Activated naive CD4-positive, alpha-beta T cell treated with anti-CD3 and anti-CD28 coated beads, Interleukin-2, amount 50 U/mL, for 72 hours (primary cell): Measurements from ENCODE around the gene WARS2. TPM values are rescaled to one million over a fixed set of nuclear protein-coding genes. Genes with fewer than 3 reads are reported as not detected.

Experiments
- ATAC-seq, 2 donors: fragments of 150-1000 bp; cut with Tn5 transposase; 2 replicates each; pipeline ENCODE4 v1.10.0; 2021; ENCODE audit warnings: mild to moderate bottlenecking in 2 of 2, moderate library complexity in 2 of 2
- DNase-seq, 2 donors: peaks; one replicate each; pipeline ENCODE4 v3.0.0; 2021 to 2022; ENCODE audit warnings: low spot score in 2 of 2
- H3K27ac Mint-ChIP-seq, 2 donors: one replicate each; pipeline ENCODE4 v1.8.0; 2022; ENCODE audit warnings: mild to moderate bottlenecking in 2 of 2, mixed read lengths in 2 of 2
- H3K36me3 Mint-ChIP-seq, 2 donors: one replicate each; pipeline ENCODE4 v1.8.0; 2022; ENCODE audit warnings: mixed read lengths in 2 of 2
- H3K9me3 Mint-ChIP-seq, 2 donors: one replicate each; pipeline ENCODE4 v1.8.0; 2022; ENCODE audit warnings: mixed read lengths in 2 of 2
- total RNA-seq, 2 donors: library from RNA; stranded (reverse); gene quantifications; one replicate each; pipeline ENCODE4 v1.2.3, GENCODE V29; 2022

The WARS2 gene
- total RNA-seq, 2 donors from 2014 or later: 19.2 to 22.5 TPM

DNA sequence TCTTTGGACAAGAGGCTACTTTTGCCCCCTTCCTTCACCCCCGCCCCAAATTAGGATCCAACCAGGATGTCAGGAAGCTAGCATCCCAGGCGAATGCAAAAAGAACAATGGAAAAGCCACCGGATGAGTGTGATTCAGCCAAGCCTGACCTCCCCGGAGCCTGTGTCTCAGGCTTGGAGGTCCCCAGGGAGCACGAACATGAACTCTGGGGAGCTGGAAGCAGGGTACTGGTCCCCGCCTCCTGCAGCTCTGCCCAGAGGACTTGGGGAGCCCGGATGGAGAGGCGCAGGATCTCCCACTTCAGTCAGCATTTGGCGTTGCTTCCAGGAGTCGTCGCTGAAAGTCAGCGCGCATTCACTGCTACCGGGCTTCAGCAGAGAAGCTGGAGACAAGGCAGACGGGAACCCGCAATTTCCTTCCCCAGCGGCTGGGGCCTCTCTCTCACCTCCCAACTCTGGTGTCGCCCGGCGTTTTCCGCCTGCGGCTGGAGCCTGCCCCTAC lies 150.5 kb downstream of the WARS2 start:
- ATAC-seq: no peak
- peaks cover 50 to 56% of the 10 kb centered on the region in 2 donors for H3K36me3 Mint-ChIP-seq
- DNase-seq: no peak
- peaks cover 4% of the 10 kb centered on the region in 2 donors for H3K9me3 Mint-ChIP-seq
- H3K27ac Mint-ChIP-seq: no peak overlapping the region

DNA sequence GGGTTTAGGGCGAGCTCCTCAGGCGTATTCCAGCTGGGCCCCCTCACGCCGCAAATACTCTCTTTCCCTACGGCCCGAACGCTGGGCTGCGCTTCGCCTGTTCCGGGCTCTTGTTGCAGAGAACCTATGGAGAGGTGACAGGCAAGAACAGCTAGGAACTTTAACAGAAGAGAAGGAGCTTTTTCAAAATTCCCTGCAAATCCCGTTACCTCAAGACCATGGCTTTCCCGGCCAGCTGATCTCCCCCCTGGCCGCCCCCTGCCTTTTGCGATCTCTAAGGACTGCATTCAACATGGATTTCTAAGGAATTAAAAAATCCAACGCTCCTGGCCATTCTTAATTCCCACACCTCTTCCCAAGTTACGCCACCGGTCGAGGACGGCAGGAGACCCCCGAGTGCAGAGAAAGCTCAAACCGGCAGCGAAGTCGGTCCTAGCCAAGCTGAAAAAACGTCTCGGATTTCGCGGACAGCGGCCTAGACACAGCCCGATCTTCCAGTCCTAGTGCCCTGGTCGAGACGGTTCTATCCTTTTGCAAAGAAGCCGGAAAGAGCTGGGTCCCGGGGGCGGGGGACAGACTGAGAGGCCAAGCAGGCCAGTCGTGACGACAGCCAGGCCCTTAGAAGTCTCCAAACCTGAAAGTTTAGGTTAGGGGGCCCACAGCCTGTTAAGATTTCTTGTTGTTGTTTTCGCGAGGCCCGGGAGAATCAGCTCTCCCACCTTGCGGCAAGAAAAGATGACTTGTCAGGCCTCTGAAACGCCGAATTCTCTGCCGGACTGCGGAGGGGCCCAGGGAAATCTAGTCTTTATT lies 151.2 kb downstream of the WARS2 start:
- ATAC-seq (no peak), DNase-seq (no peak)
- Mint-ChIP-seq H3K36me3 (peaks cover 58 to 61% of the 10 kb centered on the region in 2 donors), H3K9me3 (peaks cover 4 to 7% of the 10 kb centered on the region in 2 donors), H3K27ac (no peak overlapping the region)

DNA sequence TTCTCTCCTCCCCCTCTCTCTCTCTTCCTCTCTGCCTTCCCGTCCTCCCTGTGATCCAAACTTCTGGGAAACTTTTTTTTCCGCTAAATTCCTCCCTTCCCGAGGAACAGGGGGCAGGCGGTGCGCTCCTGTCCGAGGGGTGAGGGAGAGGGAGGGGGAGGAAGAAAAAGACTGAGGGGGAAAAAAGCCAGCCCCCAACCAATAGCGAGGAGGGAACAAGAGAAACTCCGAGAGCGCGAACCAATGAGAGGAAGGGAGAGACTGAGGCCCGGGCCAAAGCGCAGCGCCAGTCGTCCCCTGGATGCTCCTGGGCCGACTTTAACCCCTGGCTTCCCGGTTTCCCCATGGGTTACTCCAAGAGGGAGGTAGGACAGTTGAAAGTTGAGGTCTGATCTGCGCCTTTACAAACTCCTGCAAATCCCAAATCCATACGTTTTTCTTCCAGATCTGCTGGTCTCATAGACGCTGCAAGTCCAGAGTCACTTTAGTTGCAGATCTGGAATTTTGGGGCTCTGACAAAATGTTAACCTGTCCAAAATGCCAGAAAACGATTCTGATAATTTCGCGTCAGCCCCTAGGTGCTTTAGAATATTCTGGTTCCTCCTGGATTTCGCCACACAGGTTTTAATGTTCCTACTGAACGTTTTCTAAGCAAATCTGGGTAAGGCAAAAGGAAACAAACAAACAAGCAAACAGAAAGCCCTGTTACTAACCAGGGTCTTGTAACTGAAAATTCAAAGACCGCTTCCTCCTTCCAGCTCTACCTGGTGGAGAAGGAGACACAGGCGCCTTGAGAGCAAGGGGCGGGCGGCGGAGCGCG lies 152.1 kb downstream of the WARS2 start, which contains the start of gene TBX15:
TBX15 (minus strand) TSS at position 158 of the 820 bp plus-strand sequence. CDS start 548 bp downstream, outside the sequence.
- DNase-seq: no peak
- peaks cover 62% of the 10 kb centered on the region in 2 donors for H3K36me3 Mint-ChIP-seq
- no peak for ATAC-seq
- H3K9me3 Mint-ChIP-seq: peaks cover 3 to 12% of the 10 kb centered on the region in 2 donors
- H3K27ac Mint-ChIP-seq: peak within 1 kb of the TSS in 1 of 2 donors; percentile 86

DNA sequence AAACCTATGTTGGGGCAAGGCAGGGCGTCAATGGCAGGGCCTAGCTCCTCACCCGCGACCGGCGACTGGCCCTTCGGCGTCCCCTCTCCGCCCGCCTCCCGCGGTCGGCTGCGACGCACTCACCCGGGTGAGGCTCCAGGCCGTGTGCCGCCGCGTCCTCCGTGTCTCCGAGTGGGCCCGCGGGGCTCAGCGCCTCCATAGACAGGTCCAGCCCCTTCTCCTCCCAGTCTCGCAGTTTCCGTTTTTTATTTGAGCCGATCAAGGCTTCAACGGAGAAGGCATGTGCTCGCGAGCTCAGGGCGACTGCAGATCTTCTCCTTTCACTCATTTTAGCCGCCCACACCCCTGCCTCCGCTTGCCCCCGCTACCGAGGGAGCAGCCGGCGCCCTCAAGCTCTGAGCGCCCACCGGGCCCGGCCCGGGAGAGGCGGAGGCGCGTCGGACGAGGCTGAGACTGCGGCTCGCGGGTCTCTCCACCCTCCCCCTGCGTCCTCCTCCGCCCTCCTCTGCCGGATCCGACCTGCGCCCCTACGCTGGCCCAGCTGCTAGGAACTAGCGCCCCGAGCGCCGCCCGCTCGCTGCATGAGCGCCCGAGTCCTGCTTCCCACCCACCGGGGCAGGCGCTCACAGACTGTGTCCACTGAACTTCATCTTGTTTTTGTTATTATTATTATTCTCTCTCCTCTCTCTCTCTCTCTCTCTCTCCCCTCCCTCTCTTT lies 152.8 kb downstream of the WARS2 start:
- DNase-seq: no peak
- peaks cover 3 to 13% of the 10 kb centered on the region in 2 donors for H3K9me3 Mint-ChIP-seq
- peak in 1 of 2 donors; percentile 32 for ATAC-seq
- peaks cover 64 to 67% of the 10 kb centered on the region in 2 donors for H3K36me3 Mint-ChIP-seq
- H3K27ac Mint-ChIP-seq: no peak overlapping the region

DNA sequence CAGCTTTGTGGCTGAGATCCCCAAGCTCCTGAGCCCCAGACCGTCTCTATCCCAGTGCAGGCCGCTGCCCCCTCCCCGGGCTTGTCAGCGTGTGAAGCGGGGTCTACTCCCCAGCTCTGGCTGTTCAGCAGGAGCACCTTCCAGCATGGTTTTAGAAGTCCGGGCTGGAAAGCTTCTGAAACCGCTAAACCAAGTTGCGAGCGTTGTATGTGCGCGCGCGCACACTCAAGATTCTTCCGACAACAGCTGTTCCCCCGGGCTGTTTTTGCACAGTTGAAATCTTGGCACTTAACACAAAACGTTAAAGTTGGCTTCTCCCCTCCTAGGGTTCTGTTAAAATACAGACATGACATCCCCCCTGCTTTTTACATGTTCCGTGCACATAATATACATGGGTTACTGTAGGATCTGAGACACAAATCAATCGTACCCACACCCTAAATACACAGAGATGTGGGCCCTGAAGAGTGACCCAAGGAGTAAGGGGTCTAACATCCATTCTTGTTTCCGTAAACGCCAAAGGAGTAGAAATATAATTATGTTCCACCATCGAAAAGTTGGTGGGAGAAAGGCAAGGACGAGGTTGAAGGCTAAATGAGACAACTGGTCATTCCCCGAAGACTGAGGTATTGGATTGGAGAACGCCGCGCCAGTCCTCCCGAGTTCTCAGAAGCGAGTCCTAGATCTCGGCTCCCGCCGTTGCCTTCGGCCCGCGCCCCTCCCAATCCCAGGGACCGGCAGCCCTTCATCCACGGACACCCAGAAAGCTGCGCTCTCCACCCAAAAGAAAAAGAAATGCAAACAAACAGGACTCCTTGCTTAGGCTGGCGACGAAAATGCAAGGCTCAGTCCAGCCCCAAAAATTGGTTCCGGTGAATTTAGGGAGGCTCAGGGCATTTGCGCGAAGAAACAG lies 153.6 kb downstream of the WARS2 start:
- Mint-ChIP-seq H3K9me3 (peaks cover 3 to 9% of the 10 kb centered on the region in 2 donors), H3K27ac (peak overlapping the region in 1 of 2 donors; percentile 90), H3K36me3 (peaks cover 59 to 61% of the 10 kb centered on the region in 2 donors)
- ATAC-seq (no peak), DNase-seq (no peak)

DNA sequence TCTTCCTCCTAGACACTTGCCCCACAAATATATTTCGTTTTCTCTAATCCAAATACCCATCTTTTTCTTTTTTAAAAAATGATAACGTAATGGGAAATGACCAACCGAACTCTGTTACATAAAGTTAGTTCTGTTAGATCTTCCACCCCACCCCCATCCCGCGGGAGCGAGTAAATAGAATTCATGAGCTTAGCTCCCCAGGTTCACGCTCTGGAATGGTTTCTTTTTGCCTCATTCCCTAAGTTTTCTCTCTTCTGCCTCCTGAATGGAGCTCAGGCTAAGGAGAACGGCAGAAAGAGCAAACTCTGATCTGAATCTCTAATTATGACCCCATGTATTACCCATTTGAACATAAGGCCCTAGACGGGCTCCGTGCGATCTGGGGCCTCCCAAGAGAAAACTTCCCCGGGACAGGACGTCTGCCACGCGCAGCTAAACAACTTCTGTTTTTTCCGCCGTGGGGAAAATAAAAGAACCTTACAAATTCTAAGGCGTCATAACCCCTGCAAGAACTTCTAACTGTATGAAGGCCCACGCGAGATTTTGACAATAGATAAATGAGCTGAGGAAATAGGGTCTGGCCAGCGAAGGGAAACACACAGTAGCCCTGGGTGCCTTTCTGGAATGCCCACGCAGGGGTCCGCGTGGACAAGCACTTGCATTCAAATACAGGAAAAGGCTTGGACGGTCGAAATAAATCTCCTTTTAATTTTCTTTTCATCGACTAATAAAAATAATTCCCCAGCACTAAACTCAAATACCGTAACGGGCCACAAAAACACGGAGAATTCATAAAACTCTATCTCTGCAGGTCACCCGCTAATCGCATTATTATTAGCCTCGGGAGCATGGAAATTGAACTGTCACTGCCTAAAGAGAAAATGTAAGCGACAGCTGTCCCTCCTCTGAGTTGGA lies 154.6 kb downstream of the WARS2 start:
- ATAC-seq (no peak), DNase-seq (no peak)
- Mint-ChIP-seq H3K36me3 (peaks cover 57 to 59% of the 10 kb centered on the region in 2 donors), H3K9me3 (peaks cover 3 to 9% of the 10 kb centered on the region in 2 donors), H3K27ac (peak overlapping the region in 1 of 2 donors; percentile 90)

DNA sequence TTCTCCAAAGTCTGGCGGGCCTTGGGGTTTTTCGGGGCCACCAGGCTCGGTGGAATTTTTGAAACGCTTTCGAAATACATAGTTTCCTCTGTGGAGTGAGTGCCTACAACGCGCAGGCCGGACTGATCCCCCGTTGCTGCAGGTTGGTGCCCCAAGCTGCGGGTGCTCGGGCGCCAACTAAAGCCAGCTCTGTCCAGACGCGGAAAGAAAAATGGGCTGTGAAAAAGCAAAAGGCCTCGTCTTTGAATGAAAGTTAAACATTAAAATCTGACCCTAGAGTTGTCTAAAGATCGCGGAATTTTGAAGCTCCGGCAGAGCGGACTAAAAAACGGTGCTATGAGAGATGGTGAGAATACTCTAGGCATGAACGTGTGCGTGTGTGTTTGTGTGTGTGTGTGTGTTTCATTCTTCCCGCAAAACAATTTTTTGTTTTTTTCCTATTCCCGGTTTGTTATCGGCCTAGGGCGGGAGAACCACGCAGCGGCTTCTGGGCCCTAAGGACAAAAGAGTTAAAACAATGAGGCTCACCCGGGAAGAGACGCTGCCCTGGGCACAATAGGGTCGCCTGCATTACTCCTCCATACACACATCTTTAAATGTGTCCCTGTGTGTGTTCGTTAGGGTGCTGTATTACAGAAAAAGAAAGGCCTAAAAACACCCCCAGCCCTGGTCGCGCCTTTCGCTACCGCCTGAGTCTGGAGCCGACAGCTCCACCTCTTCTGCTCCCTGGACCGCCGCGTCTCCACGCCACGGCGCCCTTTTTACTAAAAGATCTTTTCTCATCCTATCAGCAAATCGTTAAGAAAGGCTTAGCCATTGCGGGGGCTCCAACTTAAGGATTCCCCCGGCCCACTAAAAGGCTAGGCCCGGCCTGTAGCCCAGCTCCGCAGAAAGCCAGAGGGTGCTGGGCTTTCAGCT lies 155.5 kb downstream of the WARS2 start:
- no peak for ATAC-seq
- Mint-ChIP-seq H3K27ac (peak overlapping the region in 1 of 2 donors; percentile 90), H3K9me3 (peaks cover 3 to 9% of the 10 kb centered on the region in 2 donors), H3K36me3 (peaks cover 59 to 62% of the 10 kb centered on the region in 2 donors)
- no peak for DNase-seq

DNA sequence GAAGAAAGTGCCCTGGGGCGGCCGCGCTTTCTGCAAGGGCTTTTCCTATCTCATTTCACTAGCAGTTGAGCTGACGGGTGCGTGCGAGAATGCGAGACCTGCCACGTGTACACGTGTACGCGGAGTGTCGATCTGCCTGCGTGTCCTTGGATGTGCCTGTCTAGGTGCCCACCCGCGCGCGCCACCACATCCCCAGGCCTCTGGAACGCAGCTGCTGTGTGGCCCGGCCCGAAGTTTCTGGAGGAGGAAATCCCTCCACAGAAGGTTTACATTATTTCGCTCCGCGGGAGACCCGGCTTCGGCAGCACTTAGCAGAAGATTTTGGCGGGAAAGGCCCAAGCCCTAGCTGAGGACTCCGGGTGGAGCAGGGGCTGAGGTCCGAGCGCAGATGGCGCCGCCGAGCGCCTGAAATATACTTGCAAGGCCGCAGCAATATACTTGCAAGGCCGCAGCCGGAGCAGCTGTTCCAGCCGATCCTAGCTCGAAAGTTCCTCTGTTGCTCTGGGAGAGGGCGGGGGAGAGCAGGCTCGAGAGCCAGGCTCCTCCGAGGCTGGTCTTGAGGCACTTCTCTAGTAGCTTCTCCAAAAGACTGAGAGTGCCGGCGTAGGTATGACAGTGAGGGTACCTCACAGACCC lies 156.2 kb downstream of the WARS2 start:
- H3K27ac Mint-ChIP-seq: peak overlapping the region in 1 of 2 donors; percentile 90
- peaks cover 3 to 9% of the 10 kb centered on the region in 2 donors for H3K9me3 Mint-ChIP-seq
- ATAC-seq: no peak
- DNase-seq: no peak
- peaks cover 58 to 59% of the 10 kb centered on the region in 2 donors for H3K36me3 Mint-ChIP-seq

DNA sequence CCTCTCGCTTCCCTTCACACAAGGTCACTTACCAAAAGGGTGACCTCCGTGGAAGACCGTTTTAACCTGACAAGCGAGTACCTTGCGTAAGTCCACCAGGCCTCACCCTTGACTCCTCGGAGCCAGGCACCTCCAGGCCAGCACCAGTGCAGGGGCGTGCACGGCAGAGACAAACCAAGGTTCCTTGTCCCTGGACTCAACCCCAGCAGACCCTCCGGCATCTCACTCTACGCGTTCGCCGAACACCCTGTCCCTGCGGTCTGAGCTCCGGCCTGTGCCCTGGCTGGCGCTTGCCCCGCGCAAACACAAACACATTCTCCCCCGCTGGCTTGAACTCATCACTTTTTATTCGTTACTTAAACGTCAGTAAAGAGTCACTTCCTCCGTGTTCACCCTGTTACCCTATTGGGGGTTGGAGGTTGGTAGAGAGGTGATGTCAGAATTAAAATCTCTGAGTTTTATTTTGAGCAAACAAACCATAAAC lies 156.9 kb downstream of the WARS2 start:
- ATAC-seq (no peak), DNase-seq (no peak)
- H3K27ac Mint-ChIP-seq: peak overlapping the region in 1 of 2 donors; percentile 68
- peaks cover 3 to 9% of the 10 kb centered on the region in 2 donors for H3K9me3 Mint-ChIP-seq
- peaks cover 55 to 56% of the 10 kb centered on the region in 2 donors for H3K36me3 Mint-ChIP-seq

DNA sequence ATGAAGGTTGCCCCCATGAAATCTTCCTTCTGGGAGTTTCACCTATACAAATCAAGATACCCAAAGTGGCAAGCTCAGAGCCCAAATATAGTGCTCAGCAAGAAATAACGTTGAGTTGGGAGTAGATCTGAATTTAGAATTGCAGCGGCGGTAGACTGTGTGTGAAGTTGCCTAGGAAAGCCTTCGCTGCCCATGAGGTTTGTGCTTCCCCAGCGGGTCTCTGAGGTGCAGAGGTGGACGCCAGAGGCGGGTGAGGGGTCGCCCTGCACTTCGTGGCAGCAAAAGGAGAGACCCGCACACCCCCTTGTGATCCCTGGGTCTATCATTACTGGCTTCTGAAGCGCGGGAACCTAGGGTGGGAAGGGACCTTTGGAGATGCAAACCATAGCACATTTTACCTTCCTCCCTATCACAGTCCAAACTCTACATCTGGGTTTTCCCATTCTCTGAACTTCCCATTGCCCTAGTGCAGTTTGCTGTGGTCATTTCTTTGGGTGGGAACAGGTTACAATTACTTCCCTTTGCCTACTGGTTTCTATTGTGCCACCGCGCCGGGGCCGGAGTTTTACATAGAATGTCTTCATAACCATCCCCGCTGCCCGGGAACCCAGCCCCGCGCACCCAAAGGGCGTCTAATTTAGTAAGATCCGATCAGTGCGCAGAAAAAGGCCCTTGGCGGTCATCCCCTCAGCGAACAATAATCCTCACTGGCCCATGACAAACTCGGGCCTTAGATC lies 157.5 kb downstream of the WARS2 start:
- peaks cover 3 to 9% of the 10 kb centered on the region in 2 donors for H3K9me3 Mint-ChIP-seq
- peaks cover 50 to 52% of the 10 kb centered on the region in 2 donors for H3K36me3 Mint-ChIP-seq
- ATAC-seq (no peak), DNase-seq (no peak)
- H3K27ac Mint-ChIP-seq: no peak overlapping the region

DNA sequence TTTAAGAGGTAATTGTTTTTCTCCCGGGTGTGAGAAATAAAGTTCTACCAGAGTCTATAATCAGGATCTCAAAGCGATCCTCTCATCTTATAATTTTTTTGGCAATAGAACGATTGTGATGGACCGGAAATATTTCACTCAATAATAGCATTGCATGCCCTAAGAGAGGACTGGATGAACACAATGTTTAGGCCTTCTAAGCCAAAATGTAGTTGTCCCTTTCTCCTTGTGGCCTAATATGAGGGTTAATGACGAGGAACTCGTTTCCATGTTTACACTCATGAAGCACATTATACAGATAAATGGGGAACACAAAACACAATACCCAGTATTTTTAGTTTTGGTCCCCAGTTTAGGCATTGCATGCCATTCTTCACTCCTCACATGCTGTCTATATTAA lies 158.2 kb downstream of the WARS2 start:
- Mint-ChIP-seq H3K9me3 (peaks cover 3 to 12% of the 10 kb centered on the region in 2 donors), H3K27ac (no peak overlapping the region), H3K36me3 (peaks cover 50 to 52% of the 10 kb centered on the region in 2 donors)
- DNase-seq (no peak), ATAC-seq (no peak)

DNA sequence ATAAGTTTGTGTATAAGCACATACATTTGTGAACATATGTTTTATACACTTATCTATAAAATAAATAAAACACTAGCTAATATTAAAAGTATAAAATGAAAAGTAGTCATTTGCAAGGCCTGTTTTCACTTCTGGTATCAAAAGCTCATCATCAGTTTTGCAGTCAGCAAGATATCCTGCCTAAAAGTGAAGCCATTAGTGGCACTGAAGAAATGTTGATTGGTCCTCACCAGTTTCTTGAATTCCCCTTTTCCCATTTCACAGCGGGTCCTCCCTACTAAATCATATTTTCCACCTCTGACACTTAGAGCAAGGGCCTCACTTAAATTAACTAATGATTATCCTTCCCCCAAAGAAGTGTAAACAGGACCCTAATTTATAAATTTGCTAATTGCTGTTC lies 159.0 kb downstream of the WARS2 start:
- DNase-seq: no peak
- Mint-ChIP-seq H3K27ac (no peak overlapping the region), H3K9me3 (peaks cover 3 to 12% of the 10 kb centered on the region in 2 donors), H3K36me3 (peaks cover 42 to 44% of the 10 kb centered on the region in 2 donors)
- ATAC-seq: no peak
